Measurements from ENCODE around the gene AFMID. TPM values are rescaled to one million over a fixed set of nuclear protein-coding genes. Genes with fewer than 3 reads are reported as not detected.
A peak's percentile ranks its signal among the peaks of the same experiment; 100 is the strongest.
"Not testable (repeated sequence)": the region's sequence is repeated elsewhere in the genome, so short reads cannot be mapped to it uniquely, and the experiment has no call there.

Gene AFMID
- total RNA-seq, 1 donor from 2014 or later: 38.6 TPM

DNA sequence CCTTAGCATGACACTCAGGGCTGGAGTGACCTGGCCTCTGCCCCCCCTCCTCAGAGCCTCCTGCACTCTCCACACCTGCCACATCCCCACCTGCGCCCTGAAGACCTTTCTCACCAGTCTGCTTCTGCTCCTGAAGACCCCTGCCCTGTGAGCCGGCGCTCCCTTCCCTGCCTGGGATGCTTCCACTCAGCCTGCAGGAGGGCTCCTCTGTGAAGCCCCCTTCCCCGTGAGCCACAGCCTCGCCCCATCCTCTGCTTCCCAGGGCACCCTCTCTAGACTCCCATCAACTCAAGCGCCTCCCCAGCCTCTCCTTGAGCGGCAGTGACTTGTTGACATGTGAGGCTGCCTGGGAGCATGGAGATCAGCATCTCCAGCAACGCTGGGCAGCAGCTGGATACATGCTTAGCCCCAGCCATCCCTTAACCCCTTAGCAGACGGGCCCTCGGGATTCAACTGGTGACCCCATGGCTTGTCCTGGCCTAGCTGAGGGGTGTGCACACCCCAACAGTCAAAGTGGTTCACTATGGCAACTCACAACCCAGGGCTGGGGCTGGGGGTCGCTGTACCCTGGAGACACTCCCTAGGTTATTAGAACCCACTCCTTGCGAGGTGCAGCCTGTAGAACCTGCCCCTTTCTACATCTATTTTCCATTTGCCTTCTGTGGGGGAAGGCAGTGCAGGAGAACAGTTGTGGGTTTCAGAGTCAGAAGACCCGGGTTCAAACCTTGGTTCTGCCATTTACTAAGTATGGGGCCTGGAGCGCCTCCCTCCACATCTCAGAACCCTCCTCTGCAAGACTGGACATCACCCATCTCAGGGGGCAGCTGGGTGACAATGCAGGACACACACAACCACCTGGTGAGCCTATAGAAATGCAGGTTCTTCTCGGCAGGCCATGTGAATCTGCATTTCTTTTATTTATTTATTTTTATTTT lies 65.8 kb downstream of the AFMID start:
- Histone ChIP-seq H3K27ac (no peak overlapping the region), H3K36me3 (no peaks in the 10 kb centered on the region), H3K4me3 (no peak overlapping the region), H3K9me3 (no peaks in the 10 kb centered on the region), H3K4me1 (peaks cover 63% of the 10 kb centered on the region), H3K27me3 (ENCODE audit: low read depth) (no peaks in the 10 kb centered on the region)
- DNase-seq: no peak
- intact Hi-C loops (cut with DNase I): no loop called here
- no peak for ATAC-seq
- TF ChIP-seq, protein P1, sequence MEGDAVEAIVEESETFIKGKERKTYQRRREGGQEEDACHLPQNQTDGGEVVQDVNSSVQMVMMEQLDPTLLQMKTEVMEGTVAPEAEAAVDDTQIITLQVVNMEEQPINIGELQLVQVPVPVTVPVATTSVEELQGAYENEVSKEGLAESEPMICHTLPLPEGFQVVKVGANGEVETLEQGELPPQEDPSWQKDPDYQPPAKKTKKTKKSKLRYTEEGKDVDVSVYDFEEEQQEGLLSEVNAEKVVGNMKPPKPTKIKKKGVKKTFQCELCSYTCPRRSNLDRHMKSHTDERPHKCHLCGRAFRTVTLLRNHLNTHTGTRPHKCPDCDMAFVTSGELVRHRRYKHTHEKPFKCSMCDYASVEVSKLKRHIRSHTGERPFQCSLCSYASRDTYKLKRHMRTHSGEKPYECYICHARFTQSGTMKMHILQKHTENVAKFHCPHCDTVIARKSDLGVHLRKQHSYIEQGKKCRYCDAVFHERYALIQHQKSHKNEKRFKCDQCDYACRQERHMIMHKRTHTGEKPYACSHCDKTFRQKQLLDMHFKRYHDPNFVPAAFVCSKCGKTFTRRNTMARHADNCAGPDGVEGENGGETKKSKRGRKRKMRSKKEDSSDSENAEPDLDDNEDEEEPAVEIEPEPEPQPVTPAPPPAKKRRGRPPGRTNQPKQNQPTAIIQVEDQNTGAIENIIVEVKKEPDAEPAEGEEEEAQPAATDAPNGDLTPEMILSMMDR (IDR thresholded peaks at IDR 0.05): no peak

DNA sequence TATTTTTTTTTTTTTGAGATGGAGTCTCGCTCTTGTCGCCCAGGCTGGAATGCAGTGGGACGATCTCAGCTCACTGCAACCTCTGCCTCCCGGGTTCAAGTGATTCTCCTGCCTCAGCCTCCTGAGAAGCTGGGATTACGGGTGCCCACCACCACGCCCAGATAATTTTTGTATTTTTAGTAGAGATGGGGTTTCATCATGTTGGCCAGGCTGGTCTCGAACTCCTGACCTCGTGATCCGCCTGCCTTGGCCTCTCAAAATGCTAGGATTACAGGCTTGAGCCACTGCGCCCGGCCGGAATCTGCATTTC lies 66.4 kb downstream of the AFMID start:
- H3K4me1 ChIP-seq: peaks cover 63% of the 10 kb centered on the region
- H3K4me3 ChIP-seq: peak overlapping the region; percentile 93
- DNase-seq; H3K27ac ChIP-seq; intact Hi-C loops (cut with DNase I); H3K36me3 ChIP-seq; H3K27me3 ChIP-seq (ENCODE audit: low read depth); ATAC-seq; H3K9me3 ChIP-seq: not testable (repeated sequence)

DNA sequence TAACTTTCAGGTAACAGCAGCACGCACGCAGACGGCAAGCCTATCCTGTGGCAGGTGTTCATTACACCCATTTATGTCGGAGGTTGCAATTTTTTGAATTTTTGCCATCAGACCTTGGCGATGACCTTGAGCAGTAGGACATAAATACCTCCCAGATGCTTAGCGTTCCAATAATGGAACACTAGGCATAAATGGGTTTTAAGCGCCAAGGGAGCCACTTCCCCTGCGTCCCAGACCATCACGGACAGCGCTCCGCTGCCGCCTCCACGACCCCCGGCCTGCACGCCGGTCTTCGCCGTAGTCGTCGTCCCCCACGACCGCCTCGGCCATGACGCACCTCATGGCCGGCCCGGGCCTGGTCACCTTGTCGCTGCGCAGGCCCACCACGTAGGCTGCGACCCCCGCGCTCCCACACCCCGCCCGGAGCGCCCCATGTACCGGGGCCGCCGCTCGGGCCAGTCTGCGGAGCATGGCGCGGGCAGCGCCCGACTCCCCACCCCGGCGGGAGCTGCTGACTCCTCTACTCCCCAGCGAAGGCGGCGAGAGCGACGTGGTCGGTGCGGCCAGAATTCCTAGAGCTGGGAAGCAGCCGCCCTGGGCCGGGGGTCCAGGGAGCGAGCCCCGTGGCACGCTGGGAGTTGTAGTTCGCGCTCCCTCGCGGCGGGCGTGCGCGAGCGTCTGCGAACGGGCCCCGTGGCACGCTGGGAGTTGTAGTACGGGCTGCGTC lies 66.9 kb downstream of the AFMID start:
- intact Hi-C loops (cut with DNase I): no loop called here
- Histone ChIP-seq H3K4me3 (peak overlapping the region; percentile 93), H3K27me3 (ENCODE audit: low read depth) (no peaks in the 10 kb centered on the region), H3K4me1 (peaks cover 68% of the 10 kb centered on the region), H3K27ac (peak overlapping the region; percentile 93), H3K36me3 (no peaks in the 10 kb centered on the region), H3K9me3 (no peaks in the 10 kb centered on the region)
- DNase-seq (peak; percentile 93), ATAC-seq (peak; percentile 81 to 89)
- TF ChIP-seq, protein P1 (IDR thresholded peaks at IDR 0.05): no peak

DNA sequence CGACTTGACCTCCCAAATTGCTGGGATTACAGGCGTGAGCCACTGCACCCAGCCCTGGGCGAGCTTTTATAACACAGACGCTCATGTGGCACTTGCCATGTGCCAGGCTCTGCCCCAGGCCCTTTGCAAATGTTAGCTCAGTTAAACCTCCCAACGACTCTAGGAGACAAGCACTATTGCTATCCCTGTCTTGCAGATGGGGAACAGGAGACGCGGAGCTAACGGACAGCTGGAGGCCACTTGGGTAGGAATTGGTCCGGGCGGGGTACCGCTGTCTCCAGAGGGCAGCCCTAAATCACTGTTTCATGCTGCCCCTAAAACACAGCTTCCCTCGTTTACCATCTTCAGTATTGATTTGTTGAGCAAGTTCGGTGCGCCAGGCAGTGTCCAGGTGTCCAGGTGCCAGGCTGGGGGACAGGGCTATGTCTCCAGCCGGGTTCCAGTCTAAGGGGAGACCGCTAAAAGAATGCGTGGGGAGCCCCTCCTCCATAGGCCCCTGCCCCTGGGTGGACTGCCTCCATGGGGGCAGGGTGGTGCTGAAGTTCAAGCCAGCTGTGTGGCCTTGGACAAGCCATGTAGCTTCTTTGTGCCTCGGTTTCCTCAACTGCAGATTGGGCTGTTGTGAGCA lies 68.0 kb downstream of the AFMID start:
- no peaks in the 10 kb centered on the region for H3K36me3 ChIP-seq
- peaks cover 73% of the 10 kb centered on the region for H3K4me1 ChIP-seq
- intact Hi-C loops (cut with DNase I): no loop called here
- H3K27me3 ChIP-seq (ENCODE audit: low read depth): no peaks in the 10 kb centered on the region
- H3K9me3 ChIP-seq: no peaks in the 10 kb centered on the region
- ATAC-seq (no peak), DNase-seq (no peak)
- no peak overlapping the region for H3K4me3 ChIP-seq
- H3K27ac ChIP-seq: no peak overlapping the region
- TF ChIP-seq, protein P1 (IDR thresholded peaks at IDR 0.05): no peak

DNA sequence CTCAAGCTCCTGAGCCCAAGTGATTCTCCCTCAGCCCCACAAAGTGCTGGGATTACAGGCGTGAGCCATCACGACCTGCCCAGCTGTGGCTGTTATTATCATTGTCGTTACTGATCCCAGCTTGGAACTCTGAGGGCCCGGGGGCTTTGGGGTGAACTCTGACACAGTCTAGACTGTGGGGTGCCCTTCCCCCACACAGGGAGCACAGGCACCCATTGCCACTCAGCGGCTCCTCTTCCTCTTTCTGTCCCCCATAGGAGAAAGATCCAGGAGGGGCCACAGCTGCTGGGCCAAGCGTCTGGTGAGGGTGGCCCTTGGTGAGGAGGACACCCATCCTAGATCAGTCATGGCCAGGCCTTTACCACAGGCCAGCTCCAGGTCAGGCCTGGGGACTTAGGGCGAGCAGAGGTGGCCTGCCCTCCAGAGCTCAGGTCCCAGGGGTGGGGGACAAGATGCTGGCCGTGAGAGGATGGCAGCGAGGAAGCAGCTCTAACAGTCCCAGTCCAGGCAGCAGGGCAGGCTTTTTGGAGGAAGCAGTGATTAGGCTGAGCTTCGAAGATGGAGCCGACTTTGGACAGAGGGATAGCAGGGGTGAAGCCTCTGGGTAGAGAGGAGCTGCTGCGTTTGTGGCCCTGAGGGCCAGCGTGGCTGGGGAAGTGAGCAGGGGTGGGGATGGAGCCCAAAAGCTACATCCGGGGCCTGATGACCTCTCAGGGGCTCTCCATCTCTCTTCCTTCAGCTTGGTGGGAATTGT lies 69.0 kb downstream of the AFMID start:
- ATAC-seq (no peak), DNase-seq (no peak)
- Histone ChIP-seq H3K36me3 (no peaks in the 10 kb centered on the region), H3K27ac (peak overlapping the region; percentile 87), H3K9me3 (no peaks in the 10 kb centered on the region), H3K27me3 (ENCODE audit: low read depth) (no peaks in the 10 kb centered on the region), H3K4me1 (peaks cover 66% of the 10 kb centered on the region), H3K4me3 (no peak overlapping the region)
- intact Hi-C loops (cut with DNase I): no loop called here
- TF ChIP-seq, protein P1 (IDR thresholded peaks at IDR 0.05): no peak

All from lower lobe of right lung (tissue), 2 donors.